Uterus (tissue), 4 donors: ENCODE results near the gene OR13C5. TPM values are rescaled to one million over a fixed set of nuclear protein-coding genes. Genes with fewer than 3 reads are reported as not detected.
"Not testable (repeated sequence)": the region's sequence is repeated elsewhere in the genome, so short reads cannot be mapped to it uniquely, and the experiment has no call there.

Experiments used
- DNase-seq, 2 donors: peaks; one replicate each; pipeline ENCODE4 v3.0.0-alpha.2; 2019 to 2020
- H3K27ac ChIP-seq, 2 donors: fragments of 200-600 bp; sonication (generic); 1 replicate in 1 of 2; 2 replicates in 1 of 2; pipeline ENCODE4 v1.5.1; 2016 to 2018
- H3K27me3 ChIP-seq, 2 donors: fragments of 200-600 bp; sonication (generic); one replicate each; pipeline ENCODE4 v1.5.1; 2018 to 2019; ENCODE audit warnings: control low read depth in 1 of 2
- H3K36me3 ChIP-seq, 2 donors: fragments of 200-600 bp; sonication (generic); one replicate each; pipeline ENCODE4 v1.5.1; 2019; ENCODE audit warnings: control low read depth in 1 of 2
- H3K4me1 ChIP-seq, 2 donors: fragments of 200-600 bp; sonication (generic); one replicate each; pipeline ENCODE4 v1.5.1; 2018 to 2019; ENCODE audit warnings: control low read depth in 1 of 2
- H3K4me3 ChIP-seq, 2 donors: fragments of 200-600 bp; sonication (generic); 1 replicate in 1 of 2; 2 replicates in 1 of 2; pipeline ENCODE4 v1.5.1; 2018 to 2019; ENCODE audit warnings: mild to moderate bottlenecking in 1 of 2
- H3K9me3 ChIP-seq, 2 donors: fragments of 200-600 bp; sonication (generic); one replicate each; pipeline ENCODE4 v1.5.1; 2019; ENCODE audit warnings: control low read depth in 1 of 2
- CTCF ChIP-seq, 4 experiments: fragments of 200-600 bp in 2 of 4; fragments of 450-650 bp in 2 of 4; sonication (generic) in 2 of 4; IDR thresholded peaks; one replicate each; pipeline ENCODE4 v1.5.1; 2016 to 2019; ENCODE audit warnings: antibody characterized with exemption in 4 of 4, mild to moderate bottlenecking in 2 of 4, moderate library complexity in 1 of 4
- POLR2A ChIP-seq, 2 donors: fragments of 450-650 bp; IDR thresholded peaks; one replicate each; pipeline ENCODE4 v1.6.1; 2016; ENCODE audit warnings: antibody characterized with exemption in 2 of 2, mild to moderate bottlenecking in 1 of 2, moderate library complexity in 1 of 2
- intact Hi-C: fragments of 100-400 bp; cut with DNase I; formaldehyde crosslinking; loops from one replicate; pipeline ENCODE4 v1.15.1; 2023; ENCODE audit warnings: low total_unique reads
- total RNA-seq, 4 donors: library from RNA; depleted of rRNA in 3 of 4; stranded (reverse); fragments of >200 nt in 3 of 4; gene quantifications; one replicate each; pipeline versions ENCODE4 v1.1.0 to v1.2.4, GENCODE V29; 2014 to 2023
- donor health status: DM: yes; HTN: yes; CAD: no.

The OR13C5 gene
- total RNA-seq, 4 donors from 2014 or later, result 0.41 TPM; not detected in 3

- intact Hi-C loops, result no loop called here
- Histone ChIP-seq H3K36me3 (no peaks in the 10 kb centered on the region), H3K27me3 (no peaks in the 10 kb centered on the region), H3K9me3 (no peaks in the 10 kb centered on the region), H3K27ac (no peak overlapping the region), H3K4me1 (no peaks in the 10 kb centered on the region), H3K4me3 (no peak overlapping the region)
- TF ChIP-seq POLR2A (IDR thresholded peaks at IDR 0.05) (no peak), CTCF (IDR thresholded peaks at IDR 0.05) (no peak)
- DNase-seq, result no peak
These were observed 12.0 kb upstream of the OR13C5 start for GRCh38 chr9:104611213-104611612.

GRCh38 chr9:104608336-104608735, 9.1 kb upstream of the OR13C5 start:
- Histone ChIP-seq H3K36me3 (no peaks in the 10 kb centered on the region), H3K4me1 (no peaks in the 10 kb centered on the region), H3K9me3 (no peaks in the 10 kb centered on the region), H3K4me3 (no peak overlapping the region), H3K27ac (no peak overlapping the region), H3K27me3 (no peaks in the 10 kb centered on the region)
- TF ChIP-seq CTCF (IDR thresholded peaks at IDR 0.05), result no peak
- no peak for TF ChIP-seq POLR2A (IDR thresholded peaks at IDR 0.05)
- no peak for DNase-seq
- intact Hi-C loops, result no loop called here

- Histone ChIP-seq H3K4me1 (no peaks in the 10 kb centered on the region), H3K27ac (no peak overlapping the region), H3K9me3 (no peaks in the 10 kb centered on the region), H3K36me3 (no peaks in the 10 kb centered on the region), H3K27me3 (no peaks in the 10 kb centered on the region), H3K4me3 (no peak overlapping the region)
- intact Hi-C loops, result no loop called here
- DNase-seq, result no peak
- no peak for TF ChIP-seq POLR2A (IDR thresholded peaks at IDR 0.05)
- TF ChIP-seq CTCF (IDR thresholded peaks at IDR 0.05), result no peak
These were observed 6.9 kb upstream of the OR13C5 start for GRCh38 chr9:104606152-104606551.

GRCh38 chr9:104605527-104605926, 6.3 kb upstream of the OR13C5 start, which contains the start of gene OR13C2:
Gene OR13C2, minus strand, starts transcription at chr9:104605627. Its CDS starts 0 bp downstream, at chr9:104605627.
- DNase-seq, H3K27ac ChIP-seq, intact Hi-C loops, H3K27me3 ChIP-seq, H3K36me3 ChIP-seq, H3K9me3 ChIP-seq, H3K4me3 ChIP-seq, H3K4me1 ChIP-seq: not testable (repeated sequence)

GRCh38 chr9:104604801-104605200, 5.6 kb upstream of the OR13C5 start:
- no peak for DNase-seq

GRCh38 chr9:104598749-104599148, 464 bp downstream of the OR13C5 start:
- intact Hi-C loops, H3K9me3 ChIP-seq, DNase-seq: not testable (repeated sequence)

More at GRCh38 chr9:104604801-104605200, 5.6 kb upstream of the OR13C5 start:
- H3K27ac ChIP-seq, result no peak overlapping the region
- no peaks in the 10 kb centered on the region for H3K9me3 ChIP-seq
- no peak overlapping the region for H3K4me3 ChIP-seq
- no peaks in the 10 kb centered on the region for H3K4me1 ChIP-seq
- no peaks in the 10 kb centered on the region for H3K27me3 ChIP-seq
- no peaks in the 10 kb centered on the region for H3K36me3 ChIP-seq
- intact Hi-C loops, result no loop called here
- TF ChIP-seq CTCF (IDR thresholded peaks at IDR 0.05) (no peak), POLR2A (IDR thresholded peaks at IDR 0.05) (no peak)

More at GRCh38 chr9:104598749-104599148, 464 bp downstream of the OR13C5 start:
- not testable (repeated sequence) for H3K27ac ChIP-seq, H3K27me3 ChIP-seq, H3K4me3 ChIP-seq, H3K4me1 ChIP-seq, H3K36me3 ChIP-seq
